ENCODE results near the gene RAB38. TPM values are rescaled to one million over a fixed set of nuclear protein-coding genes. Genes with fewer than 3 reads are reported as not detected.

Gene RAB38
- total and polyA plus RNA-seq, 10 of the 15 experiments (the other 5 are each of a cell fraction or from before 2014, with no cell fraction given), result 8.4 to 30.5 (median 11.7) TPM

- TF ChIP-seq ZNF687 (IDR thresholded peaks at IDR 0.05) (peak; percentile 60), SRF (IDR thresholded peaks at IDR 0.05; ENCODE audit: low read depth in 2 of 2, low read length in 2 of 2) (no peak), PRDM15 (CRISPR knock-in tag; IDR thresholded peaks at IDR 0.05) (no peak), RELA (IDR thresholded peaks at IDR 0.05; ENCODE audit: borderline replicate concordance, partially characterized antibody) (no peak), EZH2 (IDR thresholded peaks at IDR 0.05; ENCODE audit: borderline replicate concordance, control insufficient read depth, low read depth, low read length) (no peak), CREB1 (IDR thresholded peaks at IDR 0.05; ENCODE audit: low read depth) (peak; percentile 71), POLR2A (IDR thresholded peaks at IDR 0.05; ENCODE audit: low read depth, low read length) (peak; percentile 46; the same call in 1 of the 2 replicates), ZNF622 (IDR thresholded peaks at IDR 0.05) (no peak), EED (IDR thresholded peaks at IDR 0.05; ENCODE audit: low read depth) (peak; percentile 85), IKZF2 (IDR thresholded peaks at IDR 0.05) (peak; percentile 78), HDAC6 (IDR thresholded peaks at IDR 0.05; ENCODE audit: unreplicated experiment) (no peak), KDM1A (IDR thresholded peaks at IDR 0.05; ENCODE audit: borderline replicate concordance) (no peak), IRF5 (IDR thresholded peaks at IDR 0.05; ENCODE audit: borderline replicate concordance) (no peak), MEF2B (IDR thresholded peaks at IDR 0.05; ENCODE audit: partially characterized antibody, poor library complexity, severe bottlenecking) (peak; percentile 97), TCF3 (IDR thresholded peaks at IDR 0.05; ENCODE audit: borderline replicate concordance, insufficient read depth, low read depth, low read length) (0 out of 2 replicates have a peak, but pooled peaks have one; percentile 15), CREM (IDR thresholded peaks at IDR 0.05; ENCODE audit: low read depth) (peak; percentile 74)
- TF ChIP-seq, protein P1, sequence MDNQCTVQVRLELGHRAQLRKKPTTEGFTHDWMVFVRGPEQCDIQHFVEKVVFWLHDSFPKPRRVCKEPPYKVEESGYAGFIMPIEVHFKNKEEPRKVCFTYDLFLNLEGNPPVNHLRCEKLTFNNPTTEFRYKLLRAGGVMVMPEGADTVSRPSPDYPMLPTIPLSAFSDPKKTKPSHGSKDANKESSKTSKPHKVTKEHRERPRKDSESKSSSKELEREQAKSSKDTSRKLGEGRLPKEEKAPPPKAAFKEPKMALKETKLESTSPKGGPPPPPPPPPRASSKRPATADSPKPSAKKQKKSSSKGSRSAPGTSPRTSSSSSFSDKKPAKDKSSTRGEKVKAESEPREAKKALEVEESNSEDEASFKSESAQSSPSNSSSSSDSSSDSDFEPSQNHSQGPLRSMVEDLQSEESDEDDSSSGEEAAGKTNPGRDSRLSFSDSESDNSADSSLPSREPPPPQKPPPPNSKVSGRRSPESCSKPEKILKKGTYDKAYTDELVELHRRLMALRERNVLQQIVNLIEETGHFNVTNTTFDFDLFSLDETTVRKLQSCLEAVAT (IDR thresholded peaks at IDR 0.05), result peak; percentile 53; the same call in 1 of the 2 replicates
Measured at GRCh38 chr11:88174709-88175568, at the start of gene RAB38 (continued).
